Endothelial cell of umbilical vein (primary cell): Measurements from ENCODE around the gene GRAMD4. TPM values are rescaled to one million over a fixed set of nuclear protein-coding genes. Genes with fewer than 3 reads are reported as not detected.

Experiments used
- BruUV-seq: library from RNA; stranded (reverse); fragments of 400-500 nt; replicated peaks from 2 replicates; lab custom pipeline; 2021; lab: Mats Ljungman, UMichigan
- CTCF ChIA-PET: fragments of 300-600, 350-600 bp; sonication (Branson Sonifier 250); formaldehyde crosslinking; loops from one replicate; lab custom pipeline; 2021; ENCODE audit warnings: antibody characterized with exemption, inconsistent platforms; lab: Charles Lee
- POLR2A ChIA-PET: fragments of 300-600, 350-600 bp; sonication (Branson Sonifier 250); formaldehyde crosslinking; loops from one replicate; lab custom pipeline; 2021; ENCODE audit warnings: antibody characterized with exemption, inconsistent platforms; lab: Charles Lee
- DNase-seq: peaks from one replicate; pipeline ENCODE4 v3.0.0-alpha.2; 2011; ENCODE audit warnings: low read depth, low spot score
- FAIRE-seq: peaks from 2 replicates; lab custom pipeline; 2011; peaks lifted over from hg19 to GRCh38; lab: Jason Lieb, UNC
- H2AFZ ChIP-seq: 2 replicates; pipeline ENCODE4 v1.6.0; 2012; ENCODE audit warnings: low read depth, low read length, control low read depth, inconsistent platforms
- H3K27ac ChIP-seq: 2 replicates; pipeline ENCODE4 v1.5.1; 2011; ENCODE audit warnings: low read depth, mild to moderate bottlenecking, control low read depth, low read length, moderate library complexity; ENCODE audit not compliant: insufficient read depth
- H3K27me3 ChIP-seq, 2 experiments: 2 replicates each; pipeline versions ENCODE4 v1.6.0 to v1.6.1; 2011; ENCODE audit warnings: low read length in 2 of 2, mixed read lengths in 1 of 2; ENCODE audit not compliant: control insufficient read depth in 2 of 2, insufficient read depth in 2 of 2
- H3K36me3 ChIP-seq, 2 experiments: 2 replicates in 1 of 2; 3 replicates in 1 of 2; pipeline ENCODE4 v1.5.1; 2011; ENCODE audit warnings: low read length in 2 of 2, mild to moderate bottlenecking in 1 of 2, moderate library complexity in 1 of 2; ENCODE audit not compliant: control insufficient read depth in 2 of 2, insufficient read depth in 2 of 2; ENCODE audit errors: extremely low read depth in 1 of 2
- H3K4me1 ChIP-seq: 3 replicates; pipeline ENCODE4 v1.5.1; 2011; ENCODE audit warnings: mild to moderate bottlenecking, low read length; ENCODE audit not compliant: control insufficient read depth, insufficient read depth; ENCODE audit errors: extremely low read depth
- H3K4me2 ChIP-seq: 2 replicates; pipeline ENCODE4 v1.6.1; 2011; ENCODE audit warnings: low read length, control low read depth, mixed read lengths; ENCODE audit not compliant: insufficient read depth
- H3K4me3 ChIP-seq, 3 experiments: fragments of 200-600 bp in 1 of 3; sonication (generic), shearing (Covaris generic) in 1 of 3; replicated peaks in 1 of 3; 2 replicates each; pipeline ENCODE4 v1.5.1; 2011 to 2016; ENCODE audit warnings: control low read depth in 3 of 3, low read length in 3 of 3, mild to moderate bottlenecking in 2 of 3, inconsistent platforms in 1 of 3, low read depth in 1 of 3, moderate library complexity in 1 of 3; ENCODE audit not compliant: insufficient read depth in 1 of 3
- H3K79me2 ChIP-seq: 2 replicates; pipeline ENCODE4 v1.6.0; 2012; ENCODE audit warnings: low read length, inconsistent platforms; ENCODE audit not compliant: control insufficient read depth, insufficient read depth
- H3K9ac ChIP-seq: replicated peaks from 2 replicates; pipeline ENCODE3; 2011; ENCODE audit warnings: low read length, control low read depth; ENCODE audit not compliant: insufficient read depth; ENCODE audit errors: extremely low read depth
- H3K9me1 ChIP-seq: replicated peaks from 3 replicates; pipeline ENCODE4 v1.6.0; 2011; ENCODE audit warnings: mild to moderate bottlenecking, low read length; ENCODE audit not compliant: control insufficient read depth, insufficient read depth; ENCODE audit errors: extremely low read depth
- H3K9me3 ChIP-seq: replicated peaks from 2 replicates; pipeline ENCODE4 v1.5.1; 2012; ENCODE audit warnings: low read length, inconsistent platforms; ENCODE audit not compliant: control insufficient read depth, insufficient read depth
- H4K20me1 ChIP-seq: replicated peaks from 2 replicates; pipeline ENCODE3; 2011; ENCODE audit warnings: mild to moderate bottlenecking, low read length; ENCODE audit not compliant: control insufficient read depth, insufficient read depth; ENCODE audit errors: extremely low read depth
- EZH2 ChIP-seq: IDR thresholded peaks from 2 replicates; pipeline ENCODE4 v1.6.1; 2012; ENCODE audit warnings: borderline replicate concordance, low read depth, mild to moderate bottlenecking, moderate library complexity, low read length, inconsistent platforms; ENCODE audit not compliant: severe bottlenecking
- FOS ChIP-seq: IDR thresholded peaks from 2 replicates; pipeline ENCODE4 v1.6.1; 2011; ENCODE audit warnings: mild to moderate bottlenecking, low read length, moderate library complexity, borderline replicate concordance; ENCODE audit not compliant: insufficient read depth
- GATA2 ChIP-seq: IDR thresholded peaks from 2 replicates; pipeline ENCODE4 v1.7.0; 2011; ENCODE audit warnings: low read depth, mild to moderate bottlenecking, moderate library complexity, mixed read lengths, low read length; ENCODE audit not compliant: insufficient read length, insufficient read depth
- JUN ChIP-seq: IDR thresholded peaks from 2 replicates; pipeline ENCODE4 v1.6.1; 2011; ENCODE audit warnings: borderline replicate concordance, low read depth; ENCODE audit not compliant: insufficient read length, insufficient read depth
- MYC ChIP-seq: IDR thresholded peaks from one replicate; pipeline ENCODE4 v1.6.1; 2011; ENCODE audit warnings: mild to moderate bottlenecking, low read depth, low read length
- POLR2A ChIP-seq: IDR thresholded peaks from 2 replicates; pipeline ENCODE4 v1.6.1; 2012; ENCODE audit warnings: low read depth, mild to moderate bottlenecking, control low read depth, low read length
- POLR2AphosphoS5 ChIP-seq: IDR thresholded peaks from 2 replicates; pipeline ENCODE4 v1.6.1; 2012; ENCODE audit warnings: low read depth, mild to moderate bottlenecking, control low read depth, low read length, moderate library complexity; ENCODE audit not compliant: insufficient read depth
- dilution Hi-C: fragments of 300-500 bp; cut with MboI; formaldehyde crosslinking; loops from one replicate; pipeline ENCODE4 v1.15.0; 2019; ENCODE audit warnings: low sequenced_read_pairs; ENCODE audit not compliant: extremely low pct_ligation_motif_present
- intact Hi-C: fragments of 100-400 bp; cut with micrococcal nuclease; formaldehyde crosslinking; loops from one replicate; pipeline ENCODE4 v1.10.0; 2022
- polyA plus RNA-seq, 4 experiments: library from polyadenylated mRNA; depleted of rRNA in 3 of 4; stranded (reverse) in 3 of 4; unstranded in 1 of 4; fragments of >200 nt; gene quantifications; 2 replicates each; pipeline versions ENCODE4 v1.2.1 to v1.2.3, GENCODE V29; 2011 to 2012; ENCODE audit warnings: missing spikeins in 1 of 4
- total RNA-seq: library from RNA; stranded (reverse); gene quantifications from 2 replicates; pipeline ENCODE4 v1.2.3, GENCODE V29; 2021
- TF ChIP-seq, protein P1 (sequence below): IDR thresholded peaks from 2 replicates; pipeline ENCODE4 v1.6.1; 2011; ENCODE audit not compliant: insufficient read depth, insufficient read length
- TF ChIP-seq, protein P2 (sequence below), 2 donors: IDR thresholded peaks; 1 replicate in 1 of 2; 2 replicates in 1 of 2; pipeline ENCODE4 v1.5.1; 2011; ENCODE audit warnings: low read length in 2 of 2, mild to moderate bottlenecking in 2 of 2, moderate library complexity in 2 of 2, control low read depth in 1 of 2, inconsistent platforms in 1 of 2, low read depth in 1 of 2; ENCODE audit not compliant: insufficient read depth in 1 of 2; ENCODE audit errors: extremely low read depth in 1 of 2

The GRAMD4 gene
- total and polyA plus RNA-seq, 2 donors (not counting 3 experiments of a cell fraction or from before 2014, with no cell fraction given) = 5.9 to 14.8 TPM

DNA sequence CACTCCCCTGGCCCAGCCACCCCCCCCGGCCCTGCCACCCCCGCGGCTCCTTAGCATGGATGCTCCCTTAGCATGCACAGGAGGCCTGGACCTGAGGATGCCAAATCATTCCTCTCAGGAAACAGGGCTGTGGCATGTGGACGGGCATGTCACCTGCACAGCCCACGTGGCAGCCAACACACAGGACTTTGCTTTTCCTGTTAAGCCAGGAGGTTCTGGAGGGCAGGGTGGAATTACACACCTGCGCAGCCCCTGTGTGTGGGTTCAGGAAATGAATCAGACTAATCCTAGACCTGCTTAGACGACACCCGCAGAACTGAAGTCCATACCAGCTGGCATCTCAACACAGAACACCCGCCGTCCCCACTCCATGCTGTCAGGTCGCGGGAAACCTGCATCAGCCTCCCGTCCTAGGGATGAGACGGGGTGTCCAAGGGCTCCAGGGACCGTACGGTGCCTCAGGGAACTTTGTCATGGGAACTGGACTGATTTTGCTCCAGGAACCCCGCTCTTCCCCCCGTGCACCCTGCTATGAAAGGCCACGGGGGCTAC lies 107.7 kb downstream of the GRAMD4 start:
- no peak overlapping the region for H3K27ac ChIP-seq
- no TSS peak for BruUV-seq
- H3K27me3 ChIP-seq = no peaks in the 10 kb centered on the region
- dilution Hi-C loops (no loop called here), intact Hi-C loops (no loop called here)
- FAIRE-seq = no peak
- CTCF ChIA-PET = no interaction called here
- H3K9ac ChIP-seq = no peak overlapping the region
- peaks cover 98% of the 10 kb centered on the region for H3K79me2 ChIP-seq
- peaks cover 4 to 33% of the 10 kb centered on the region in 2 experiments for H3K36me3 ChIP-seq
- H3K4me1 ChIP-seq = no peaks in the 10 kb centered on the region
- H2AFZ ChIP-seq = no peak overlapping the region
- DNase-seq = no peak
- POLR2A ChIA-PET = no interaction called here
- H3K9me3 ChIP-seq = no peaks in the 10 kb centered on the region
- no peaks in the 10 kb centered on the region for H4K20me1 ChIP-seq
- TF ChIP-seq EZH2 = no peak
- TF ChIP-seq MYC = no peak
- TF ChIP-seq POLR2AphosphoS5 = no peak
- TF ChIP-seq, protein P1, sequence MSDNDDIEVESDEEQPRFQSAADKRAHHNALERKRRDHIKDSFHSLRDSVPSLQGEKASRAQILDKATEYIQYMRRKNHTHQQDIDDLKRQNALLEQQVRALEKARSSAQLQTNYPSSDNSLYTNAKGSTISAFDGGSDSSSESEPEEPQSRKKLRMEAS = no peak
- no peak for TF ChIP-seq POLR2A
- TF ChIP-seq GATA2 = no peak
- TF ChIP-seq FOS = no peak
- TF ChIP-seq, protein P2, sequence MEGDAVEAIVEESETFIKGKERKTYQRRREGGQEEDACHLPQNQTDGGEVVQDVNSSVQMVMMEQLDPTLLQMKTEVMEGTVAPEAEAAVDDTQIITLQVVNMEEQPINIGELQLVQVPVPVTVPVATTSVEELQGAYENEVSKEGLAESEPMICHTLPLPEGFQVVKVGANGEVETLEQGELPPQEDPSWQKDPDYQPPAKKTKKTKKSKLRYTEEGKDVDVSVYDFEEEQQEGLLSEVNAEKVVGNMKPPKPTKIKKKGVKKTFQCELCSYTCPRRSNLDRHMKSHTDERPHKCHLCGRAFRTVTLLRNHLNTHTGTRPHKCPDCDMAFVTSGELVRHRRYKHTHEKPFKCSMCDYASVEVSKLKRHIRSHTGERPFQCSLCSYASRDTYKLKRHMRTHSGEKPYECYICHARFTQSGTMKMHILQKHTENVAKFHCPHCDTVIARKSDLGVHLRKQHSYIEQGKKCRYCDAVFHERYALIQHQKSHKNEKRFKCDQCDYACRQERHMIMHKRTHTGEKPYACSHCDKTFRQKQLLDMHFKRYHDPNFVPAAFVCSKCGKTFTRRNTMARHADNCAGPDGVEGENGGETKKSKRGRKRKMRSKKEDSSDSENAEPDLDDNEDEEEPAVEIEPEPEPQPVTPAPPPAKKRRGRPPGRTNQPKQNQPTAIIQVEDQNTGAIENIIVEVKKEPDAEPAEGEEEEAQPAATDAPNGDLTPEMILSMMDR (IDR thresholded peaks at IDR 0.05; ENCODE audit: extremely low read depth in 1 of 2, insufficient read depth in 1 of 2, low read depth in 1 of 2, low read length in 2 of 2) = no peak
- no peak for TF ChIP-seq JUN
- no peak overlapping the region for H3K4me2 ChIP-seq
- H3K9me1 ChIP-seq = no peaks in the 10 kb centered on the region
- H3K4me3 ChIP-seq = no peak overlapping the region
